ENCODE data around the gene SLC48A1.

Gene SLC48A1

GRCh38 chr12:47828976-47829482 is 56.0 kb downstream of the SLC48A1 start:
- DNase-seq = no peak

DNA sequence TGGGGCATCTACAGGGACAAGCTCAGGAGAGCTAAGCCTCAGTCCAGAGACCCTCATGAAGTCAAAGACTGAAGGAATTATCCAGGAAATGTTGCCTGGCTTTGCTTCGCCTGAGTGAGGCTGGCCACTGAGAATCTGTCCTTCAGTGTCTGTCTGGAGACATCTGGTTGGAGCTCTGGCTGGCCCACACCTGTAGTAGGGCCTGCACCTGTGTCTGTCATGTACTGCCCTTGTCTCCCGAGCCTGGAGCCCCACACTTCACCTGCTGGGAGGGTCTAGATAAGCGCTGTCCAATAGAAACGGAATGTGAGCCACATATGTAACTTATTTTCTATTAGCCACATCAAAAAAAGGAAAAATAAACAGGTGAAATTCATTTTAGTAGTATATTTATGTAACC is 56.5 kb downstream of the SLC48A1 start:
- DNase-seq = no peak
